ENCODE results near the gene ADARB2. TPM values are rescaled to one million over a fixed set of nuclear protein-coding genes. Genes with fewer than 3 reads are reported as not detected.

The ADARB2 gene
- total and polyA plus RNA-seq, 10 of the 15 experiments (the other 5 are each of a cell fraction or from before 2014, with no cell fraction given): 0.02 to 4.1 (median 0.76) TPM

DNA sequence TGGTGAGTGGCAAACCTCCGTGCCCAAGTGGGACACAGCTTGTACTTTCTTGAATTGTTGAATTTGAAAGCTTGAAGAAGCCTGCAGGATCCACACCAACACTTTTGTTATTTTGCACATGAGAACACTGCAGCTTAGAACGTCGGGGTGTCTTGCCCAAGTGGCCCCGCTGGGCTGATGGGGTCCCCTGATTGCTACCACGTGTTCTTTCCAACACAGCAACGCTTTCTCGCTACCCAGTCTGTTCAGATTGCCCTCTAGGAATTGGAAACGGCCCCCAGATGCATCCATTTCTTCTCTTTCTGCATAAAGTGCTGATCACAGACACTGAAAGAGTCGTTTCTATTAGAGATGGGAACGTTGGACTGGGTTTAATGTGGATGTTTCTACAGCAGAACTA is 268.5 kb downstream of the ADARB2 start:
- ChIA-PET SMC1A (ENCODE audit: uncharacterized antibody, unreplicated experiment) (interaction anchor here (1.4 to 1.9 kb wide), 3 partner anchors 14 to 42 kb away, joined by 3 to 5 read pairs (median 4); no protein-coding TSS in a partner anchor), CTCF (no interaction called here)
- no peak for FAIRE-seq
- TF ChIP-seq ZSCAN29 (IDR thresholded peaks at IDR 0.05) (no peak), CHD2 (IDR thresholded peaks at IDR 0.05; ENCODE audit: borderline replicate concordance, low read depth, low read length) (no peak), ZNF207 (IDR thresholded peaks at IDR 0.05; ENCODE audit: borderline replicate concordance) (no peak), RAD51 (IDR thresholded peaks at IDR 0.05) (no peak), CBFB (IDR thresholded peaks at IDR 0.05; ENCODE audit: low read depth) (no peak), SRF (IDR thresholded peaks at IDR 0.05; ENCODE audit: low read depth in 2 of 2, low read length in 2 of 2) (no peak), ZNF274 (IDR thresholded peaks at IDR 0.05; ENCODE audit: insufficient read depth, insufficient read length) (no peak), NBN (IDR thresholded peaks at IDR 0.05) (no peak), DPF2 (IDR thresholded peaks at IDR 0.05) (no peak), ZNF217 (IDR thresholded peaks at IDR 0.05) (no peak), KDM1A (IDR thresholded peaks at IDR 0.05; ENCODE audit: borderline replicate concordance) (no peak), RB1 (IDR thresholded peaks at IDR 0.05; ENCODE audit: borderline replicate concordance) (no peak), KLF5 (IDR thresholded peaks at IDR 0.05; ENCODE audit: partially characterized antibody) (no peak)
- TF ChIP-seq, protein P1, sequence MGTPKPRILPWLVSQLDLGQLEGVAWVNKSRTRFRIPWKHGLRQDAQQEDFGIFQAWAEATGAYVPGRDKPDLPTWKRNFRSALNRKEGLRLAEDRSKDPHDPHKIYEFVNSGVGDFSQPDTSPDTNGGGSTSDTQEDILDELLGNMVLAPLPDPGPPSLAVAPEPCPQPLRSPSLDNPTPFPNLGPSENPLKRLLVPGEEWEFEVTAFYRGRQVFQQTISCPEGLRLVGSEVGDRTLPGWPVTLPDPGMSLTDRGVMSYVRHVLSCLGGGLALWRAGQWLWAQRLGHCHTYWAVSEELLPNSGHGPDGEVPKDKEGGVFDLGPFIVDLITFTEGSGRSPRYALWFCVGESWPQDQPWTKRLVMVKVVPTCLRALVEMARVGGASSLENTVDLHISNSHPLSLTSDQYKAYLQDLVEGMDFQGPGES (IDR thresholded peaks at IDR 0.05): no peak
- TF ChIP-seq, protein P2, sequence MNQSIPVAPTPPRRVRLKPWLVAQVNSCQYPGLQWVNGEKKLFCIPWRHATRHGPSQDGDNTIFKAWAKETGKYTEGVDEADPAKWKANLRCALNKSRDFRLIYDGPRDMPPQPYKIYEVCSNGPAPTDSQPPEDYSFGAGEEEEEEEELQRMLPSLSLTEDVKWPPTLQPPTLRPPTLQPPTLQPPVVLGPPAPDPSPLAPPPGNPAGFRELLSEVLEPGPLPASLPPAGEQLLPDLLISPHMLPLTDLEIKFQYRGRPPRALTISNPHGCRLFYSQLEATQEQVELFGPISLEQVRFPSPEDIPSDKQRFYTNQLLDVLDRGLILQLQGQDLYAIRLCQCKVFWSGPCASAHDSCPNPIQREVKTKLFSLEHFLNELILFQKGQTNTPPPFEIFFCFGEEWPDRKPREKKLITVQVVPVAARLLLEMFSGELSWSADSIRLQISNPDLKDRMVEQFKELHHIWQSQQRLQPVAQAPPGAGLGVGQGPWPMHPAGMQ (IDR thresholded peaks at IDR 0.05; ENCODE audit: borderline replicate concordance): no peak
- TF ChIP-seq, protein P3, sequence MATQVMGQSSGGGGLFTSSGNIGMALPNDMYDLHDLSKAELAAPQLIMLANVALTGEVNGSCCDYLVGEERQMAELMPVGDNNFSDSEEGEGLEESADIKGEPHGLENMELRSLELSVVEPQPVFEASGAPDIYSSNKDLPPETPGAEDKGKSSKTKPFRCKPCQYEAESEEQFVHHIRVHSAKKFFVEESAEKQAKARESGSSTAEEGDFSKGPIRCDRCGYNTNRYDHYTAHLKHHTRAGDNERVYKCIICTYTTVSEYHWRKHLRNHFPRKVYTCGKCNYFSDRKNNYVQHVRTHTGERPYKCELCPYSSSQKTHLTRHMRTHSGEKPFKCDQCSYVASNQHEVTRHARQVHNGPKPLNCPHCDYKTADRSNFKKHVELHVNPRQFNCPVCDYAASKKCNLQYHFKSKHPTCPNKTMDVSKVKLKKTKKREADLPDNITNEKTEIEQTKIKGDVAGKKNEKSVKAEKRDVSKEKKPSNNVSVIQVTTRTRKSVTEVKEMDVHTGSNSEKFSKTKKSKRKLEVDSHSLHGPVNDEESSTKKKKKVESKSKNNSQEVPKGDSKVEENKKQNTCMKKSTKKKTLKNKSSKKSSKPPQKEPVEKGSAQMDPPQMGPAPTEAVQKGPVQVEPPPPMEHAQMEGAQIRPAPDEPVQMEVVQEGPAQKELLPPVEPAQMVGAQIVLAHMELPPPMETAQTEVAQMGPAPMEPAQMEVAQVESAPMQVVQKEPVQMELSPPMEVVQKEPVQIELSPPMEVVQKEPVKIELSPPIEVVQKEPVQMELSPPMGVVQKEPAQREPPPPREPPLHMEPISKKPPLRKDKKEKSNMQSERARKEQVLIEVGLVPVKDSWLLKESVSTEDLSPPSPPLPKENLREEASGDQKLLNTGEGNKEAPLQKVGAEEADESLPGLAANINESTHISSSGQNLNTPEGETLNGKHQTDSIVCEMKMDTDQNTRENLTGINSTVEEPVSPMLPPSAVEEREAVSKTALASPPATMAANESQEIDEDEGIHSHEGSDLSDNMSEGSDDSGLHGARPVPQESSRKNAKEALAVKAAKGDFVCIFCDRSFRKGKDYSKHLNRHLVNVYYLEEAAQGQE (IDR thresholded peaks at IDR 0.05; ENCODE audit: low read depth, low read length): no peak
- TF ChIP-seq, protein P4, sequence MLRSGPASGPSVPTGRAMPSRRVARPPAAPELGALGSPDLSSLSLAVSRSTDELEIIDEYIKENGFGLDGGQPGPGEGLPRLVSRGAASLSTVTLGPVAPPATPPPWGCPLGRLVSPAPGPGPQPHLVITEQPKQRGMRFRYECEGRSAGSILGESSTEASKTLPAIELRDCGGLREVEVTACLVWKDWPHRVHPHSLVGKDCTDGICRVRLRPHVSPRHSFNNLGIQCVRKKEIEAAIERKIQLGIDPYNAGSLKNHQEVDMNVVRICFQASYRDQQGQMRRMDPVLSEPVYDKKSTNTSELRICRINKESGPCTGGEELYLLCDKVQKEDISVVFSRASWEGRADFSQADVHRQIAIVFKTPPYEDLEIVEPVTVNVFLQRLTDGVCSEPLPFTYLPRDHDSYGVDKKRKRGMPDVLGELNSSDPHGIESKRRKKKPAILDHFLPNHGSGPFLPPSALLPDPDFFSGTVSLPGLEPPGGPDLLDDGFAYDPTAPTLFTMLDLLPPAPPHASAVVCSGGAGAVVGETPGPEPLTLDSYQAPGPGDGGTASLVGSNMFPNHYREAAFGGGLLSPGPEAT (IDR thresholded peaks at IDR 0.05; ENCODE audit: low read depth): no peak
- TF ChIP-seq, protein P5, sequence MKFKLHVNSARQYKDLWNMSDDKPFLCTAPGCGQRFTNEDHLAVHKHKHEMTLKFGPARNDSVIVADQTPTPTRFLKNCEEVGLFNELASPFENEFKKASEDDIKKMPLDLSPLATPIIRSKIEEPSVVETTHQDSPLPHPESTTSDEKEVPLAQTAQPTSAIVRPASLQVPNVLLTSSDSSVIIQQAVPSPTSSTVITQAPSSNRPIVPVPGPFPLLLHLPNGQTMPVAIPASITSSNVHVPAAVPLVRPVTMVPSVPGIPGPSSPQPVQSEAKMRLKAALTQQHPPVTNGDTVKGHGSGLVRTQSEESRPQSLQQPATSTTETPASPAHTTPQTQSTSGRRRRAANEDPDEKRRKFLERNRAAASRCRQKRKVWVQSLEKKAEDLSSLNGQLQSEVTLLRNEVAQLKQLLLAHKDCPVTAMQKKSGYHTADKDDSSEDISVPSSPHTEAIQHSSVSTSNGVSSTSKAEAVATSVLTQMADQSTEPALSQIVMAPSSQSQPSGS (IDR thresholded peaks at IDR 0.05; ENCODE audit: low read length): no peak

More for the DNA sequence above, 268.5 kb downstream of the ADARB2 start:
- Histone ChIP-seq H3K27ac (ENCODE audit: control insufficient read depth, insufficient read depth) (no peak overlapping the region), H3K79me2 (ENCODE audit: control insufficient read depth, insufficient read depth, low read length) (no peaks in the 10 kb centered on the region), H2AFZ (ENCODE audit: control insufficient read depth, low read depth, low read length) (no peak overlapping the region), H3K36me3 (ENCODE audit: control insufficient read depth in 2 of 2, insufficient read depth in 2 of 2, low read length in 1 of 2) (no peaks in the 10 kb centered on the region), H4K20me1 (ENCODE audit: control insufficient read depth, insufficient read depth) (no peaks in the 10 kb centered on the region), H3K4me1 (ENCODE audit: control insufficient read depth, insufficient read depth, low read length) (no peaks in the 10 kb centered on the region; the same call in 1 of the 2 replicates), H3K27me3 (replicated peaks in 1 of 2; ENCODE audit: control insufficient read depth in 2 of 2, insufficient read depth in 2 of 2, low read length in 1 of 2) (no peaks in the 10 kb centered on the region), H3K4me3 (no peak overlapping the region), H3K9me3 (replicated peaks; ENCODE audit: control insufficient read depth, insufficient read depth, low read length) (no peaks in the 10 kb centered on the region), H3K9ac (ENCODE audit: control insufficient read depth, insufficient read depth, low read length) (no peak overlapping the region), H3K4me2 (ENCODE audit: control insufficient read depth, insufficient read depth) (no peak overlapping the region)
- WGBS (ENCODE audit: insufficient coverage, insufficient replicate concordance, low lambda C conversion rate, missing lambda C conversion rate): 15% methylated on average over 10 of the region's 10 CpGs
- ATAC-seq (no peak), DNase-seq (ENCODE audit: low read depth, low spot score) (no peak)
- RAD21 ChIA-PET (ENCODE audit: unreplicated experiment): no interaction called here
- intact Hi-C loops (cut with micrococcal nuclease; ENCODE audit: unreplicated experiment): no loop called here
- BruUV-seq (replicated peaks): no TSS peak
- POLR2A ChIA-PET: no interaction called here
- in situ Hi-C loops (cut with MboI): no loop called here

Data from GM12878 (cell line).